Measurements from ENCODE around the gene MRPL36.

DNA sequence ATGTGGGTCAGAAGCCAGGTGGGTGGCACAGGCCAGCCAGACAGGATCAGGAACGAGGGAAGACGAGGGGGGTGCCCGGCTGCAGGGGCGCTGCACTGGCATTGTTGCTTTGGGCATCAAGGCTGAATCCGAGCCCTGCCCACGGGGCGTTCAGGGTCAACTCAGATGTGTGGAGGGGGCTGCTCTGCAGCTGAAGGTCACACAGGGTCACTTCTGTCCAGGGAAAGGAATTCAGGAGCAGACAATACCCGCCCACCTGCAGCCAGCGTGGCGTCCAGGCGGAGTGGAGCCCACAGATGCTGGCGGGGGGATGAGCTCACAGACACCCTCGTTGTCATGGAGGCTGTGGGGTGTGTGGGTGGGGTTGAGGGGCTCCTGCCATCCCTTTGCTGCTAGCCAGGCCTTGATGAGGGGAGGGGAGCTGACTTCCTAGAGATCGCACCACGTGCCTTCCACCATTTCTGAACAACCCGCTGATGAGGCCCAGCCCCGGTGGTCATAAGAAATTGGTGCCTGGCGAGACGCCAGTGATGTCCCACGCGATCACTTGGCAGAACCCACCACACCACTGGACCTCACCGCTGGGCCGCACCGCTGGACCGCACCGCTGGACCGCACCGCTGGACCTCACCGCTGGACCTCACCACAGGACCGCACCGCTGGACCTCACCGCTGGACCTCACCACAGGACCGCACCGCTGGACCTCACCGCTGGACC lies 31.2 kb downstream of the MRPL36 start:
- TF ChIP-seq CTCF (IDR thresholded peaks at IDR 0.05): no peak
- no peak for TF ChIP-seq ZFX (IDR thresholded peaks at IDR 0.05; ENCODE audit: borderline replicate concordance)
